GM23248 (cell line): Measurements from ENCODE around the gene MAGI3. TPM values are rescaled to one million over a fixed set of nuclear protein-coding genes. Genes with fewer than 3 reads are reported as not detected.

Experiments used
- DNase-seq: peaks from one replicate; pipeline ENCODE4 v3.0.0-alpha.2; 2015
- H2AFZ ChIP-seq: fragments of 200-600 bp; sonication (generic); 2 replicates; pipeline ENCODE4 v1.6.1; 2016; ENCODE audit warnings: antibody characterized with exemption
- H3F3A ChIP-seq: fragments of 200-600 bp; sonication (generic); 2 replicates; pipeline ENCODE4 v1.6.1; 2016; ENCODE audit warnings: mild to moderate bottlenecking, antibody characterized with exemption, mixed run types; ENCODE audit not compliant: insufficient read depth
- H3K27ac ChIP-seq: fragments of 200-600 bp; sonication (generic); 2 replicates; pipeline ENCODE4 v1.5.1; 2016; ENCODE audit warnings: mild to moderate bottlenecking
- H3K27me3 ChIP-seq: fragments of 200-600 bp; sonication (generic); replicated peaks from 2 replicates; pipeline ENCODE4 v1.6.1; 2016; ENCODE audit warnings: mild to moderate bottlenecking; ENCODE audit not compliant: insufficient read depth
- H3K36me3 ChIP-seq: fragments of 200-600 bp; sonication (generic); 2 replicates; pipeline ENCODE4 v1.6.1; 2016; ENCODE audit warnings: low read depth, mild to moderate bottlenecking
- H3K4me1 ChIP-seq: fragments of 200-600 bp; sonication (generic); 2 replicates; pipeline ENCODE4 v1.6.1; 2016; ENCODE audit warnings: mild to moderate bottlenecking; ENCODE audit not compliant: insufficient read depth
- H3K4me2 ChIP-seq: fragments of 200-600 bp; sonication (generic); one replicate; pipeline ENCODE4 v1.6.1; 2016; ENCODE audit warnings: mild to moderate bottlenecking; ENCODE audit not compliant: unreplicated experiment
- H3K4me3 ChIP-seq: fragments of 200-600 bp; sonication (generic); 2 replicates; pipeline ENCODE4 v1.5.1; 2016; ENCODE audit warnings: mild to moderate bottlenecking
- H3K79me2 ChIP-seq: fragments of 200-600 bp; sonication (generic); 2 replicates; pipeline ENCODE4 v1.6.1; 2016; ENCODE audit warnings: mild to moderate bottlenecking; ENCODE audit not compliant: insufficient read depth
- H3K9ac ChIP-seq: fragments of 200-600 bp; sonication (generic); 2 replicates; pipeline ENCODE4 v1.6.1; 2016; ENCODE audit warnings: mild to moderate bottlenecking
- H3K9me2 ChIP-seq: fragments of 200-600 bp; sonication (generic); 2 replicates; pipeline ENCODE4 v1.6.1; 2016; ENCODE audit warnings: mixed run types, mild to moderate bottlenecking, moderate library complexity; ENCODE audit not compliant: insufficient read depth
- H3K9me3 ChIP-seq: fragments of 200-600 bp; sonication (generic); one replicate; pipeline ENCODE4 v1.6.1; 2017; ENCODE audit warnings: low read depth
- H4K20me1 ChIP-seq: fragments of 200-600 bp; sonication (generic); 2 replicates; pipeline ENCODE4 v1.6.0; 2016; ENCODE audit not compliant: insufficient read depth
- EZH2 ChIP-seq: fragments of 200-600 bp; sonication (generic); IDR thresholded peaks from 2 replicates; pipeline ENCODE4 v1.6.1; 2018; ENCODE audit warnings: antibody characterized with exemption, mild to moderate bottlenecking; ENCODE audit not compliant: insufficient read depth, poor library complexity, severe bottlenecking
- EZH2phosphoT487 ChIP-seq: fragments of 200-600 bp; sonication (generic); IDR thresholded peaks from 2 replicates; pipeline ENCODE4 v1.6.1; 2018; ENCODE audit warnings: antibody characterized with exemption, moderate library complexity, mild to moderate bottlenecking, low read depth; ENCODE audit not compliant: insufficient read depth
- WGBS, 2 experiments: methylation state at CpG; one replicate each; pipeline ENCODE4 v1.1.6; 2015 to 2017; ENCODE audit warnings: low lambda C conversion rate in 2 of 2, low coverage in 1 of 2; ENCODE audit errors: missing lambda C conversion rate in 2 of 2; 5-methylcytosine and 5-hydroxymethylcytosine counted together
- in situ Hi-C: fragments of 300-500 bp; cut with MboI; formaldehyde crosslinking; loops from 2 replicates; pipeline ENCODE4 v1.15.0; 2020
- polyA plus RNA-seq: library from polyadenylated mRNA; unstranded; fragments of >200 nt; fragmentation: Nextera tagmentation; extraction: Ambion mirVana; gene quantifications from 2 replicates; pipeline ENCODE4 v1.2.1, GENCODE V29; 2016
- total RNA-seq: library from RNA; depleted of rRNA; stranded (reverse); fragments of >200 nt; shearing (Covaris generic); gene quantifications from 2 replicates; pipeline ENCODE4 v1.2.3, GENCODE V29; 2014

Gene MAGI3
- total and polyA plus RNA-seq, 2 experiments from 2014 or later, result 1.9 to 7.2 TPM

DNA sequence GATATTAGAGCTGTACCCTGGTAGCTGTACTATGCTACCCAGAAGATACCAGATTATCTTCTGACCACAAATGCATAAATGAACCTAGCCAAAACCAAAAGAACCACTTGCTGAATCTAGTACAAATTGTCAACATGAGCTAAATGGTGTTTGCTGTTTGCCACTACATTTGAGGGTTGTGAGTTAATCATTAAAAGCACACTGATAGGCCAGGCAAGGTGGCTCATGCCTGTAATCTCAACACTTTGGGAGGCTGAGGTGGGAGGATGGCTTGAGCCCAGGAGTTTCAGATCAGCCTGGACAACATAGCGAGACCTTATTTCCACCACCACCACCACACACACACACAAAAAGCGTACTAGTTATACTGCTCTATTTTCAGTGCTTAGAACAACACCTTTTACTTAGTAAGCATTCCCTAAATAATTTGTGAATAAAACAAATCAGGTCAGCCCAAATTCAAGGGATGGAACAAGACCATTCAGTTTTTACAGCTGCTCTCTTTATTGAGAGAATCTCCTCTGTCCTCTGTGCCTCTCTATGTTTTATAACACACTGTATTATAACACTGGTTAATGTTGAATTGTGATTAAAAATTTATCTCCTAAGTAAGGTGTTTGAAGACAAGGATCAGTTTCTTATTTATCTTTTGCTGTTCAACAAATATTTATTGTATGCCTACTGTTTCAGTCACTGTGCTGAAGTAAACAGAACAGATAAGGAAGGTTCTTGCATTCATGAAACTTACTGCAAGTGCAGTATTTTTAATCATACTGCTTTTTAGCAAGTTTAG is 44.0 kb downstream of the MAGI3 start:
- no peak overlapping the region for H3K4me3 ChIP-seq
- H3K27ac ChIP-seq, result no peak overlapping the region
- TF ChIP-seq EZH2phosphoT487 (no peak), EZH2 (no peak)
- no peaks in the 10 kb centered on the region for H4K20me1 ChIP-seq
- peaks cover 37% of the 10 kb centered on the region for H3K79me2 ChIP-seq
- H3K9me2 ChIP-seq, result no peaks in the 10 kb centered on the region
- H3K4me1 ChIP-seq, result no peaks in the 10 kb centered on the region
- no peaks in the 10 kb centered on the region for H3F3A ChIP-seq
- WGBS, 2 experiments, result 97 to 100% methylated on average over 2 of the region's 2 CpGs
- no peak overlapping the region for H3K4me2 ChIP-seq
- no peak for DNase-seq
- H2AFZ ChIP-seq, result no peak overlapping the region
- H3K9me3 ChIP-seq, result no peaks in the 10 kb centered on the region
- H3K27me3 ChIP-seq, result no peaks in the 10 kb centered on the region
- H3K9ac ChIP-seq, result no peak overlapping the region
- no peaks in the 10 kb centered on the region for H3K36me3 ChIP-seq
- in situ Hi-C loops, result no loop called here

DNA sequence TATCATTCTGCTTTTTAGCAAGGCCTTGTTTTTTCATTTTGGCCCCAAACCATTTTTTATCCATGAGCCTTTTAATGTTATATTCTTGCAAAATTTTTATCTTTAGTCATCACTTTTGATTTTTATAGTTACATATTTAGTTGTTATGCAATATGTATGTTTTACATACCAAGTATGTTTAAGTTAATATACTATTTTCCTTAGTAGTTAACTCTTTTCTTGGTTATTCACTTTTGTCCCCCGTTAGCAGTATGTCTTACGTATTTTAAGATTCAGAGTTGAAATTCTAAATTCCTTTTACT is 44.5 kb downstream of the MAGI3 start:
- no peak for DNase-seq
- Histone ChIP-seq H3K36me3 (no peaks in the 10 kb centered on the region), H3K9me3 (no peaks in the 10 kb centered on the region), H2AFZ (no peak overlapping the region), H3K9ac (no peak overlapping the region), H3K27ac (no peak overlapping the region), H3K27me3 (no peaks in the 10 kb centered on the region), H3K4me1 (no peaks in the 10 kb centered on the region), H3K9me2 (no peaks in the 10 kb centered on the region), H3K79me2 (peaks cover 37% of the 10 kb centered on the region), H3K4me3 (no peak overlapping the region), H4K20me1 (no peaks in the 10 kb centered on the region), H3F3A (no peaks in the 10 kb centered on the region), H3K4me2 (no peak overlapping the region)
- in situ Hi-C loops, result no loop called here
- 99 to 100% methylated on average over 2 of the region's 2 CpGs for WGBS, 2 experiments
- no peak for TF ChIP-seq EZH2phosphoT487
- TF ChIP-seq EZH2, result no peak

DNA sequence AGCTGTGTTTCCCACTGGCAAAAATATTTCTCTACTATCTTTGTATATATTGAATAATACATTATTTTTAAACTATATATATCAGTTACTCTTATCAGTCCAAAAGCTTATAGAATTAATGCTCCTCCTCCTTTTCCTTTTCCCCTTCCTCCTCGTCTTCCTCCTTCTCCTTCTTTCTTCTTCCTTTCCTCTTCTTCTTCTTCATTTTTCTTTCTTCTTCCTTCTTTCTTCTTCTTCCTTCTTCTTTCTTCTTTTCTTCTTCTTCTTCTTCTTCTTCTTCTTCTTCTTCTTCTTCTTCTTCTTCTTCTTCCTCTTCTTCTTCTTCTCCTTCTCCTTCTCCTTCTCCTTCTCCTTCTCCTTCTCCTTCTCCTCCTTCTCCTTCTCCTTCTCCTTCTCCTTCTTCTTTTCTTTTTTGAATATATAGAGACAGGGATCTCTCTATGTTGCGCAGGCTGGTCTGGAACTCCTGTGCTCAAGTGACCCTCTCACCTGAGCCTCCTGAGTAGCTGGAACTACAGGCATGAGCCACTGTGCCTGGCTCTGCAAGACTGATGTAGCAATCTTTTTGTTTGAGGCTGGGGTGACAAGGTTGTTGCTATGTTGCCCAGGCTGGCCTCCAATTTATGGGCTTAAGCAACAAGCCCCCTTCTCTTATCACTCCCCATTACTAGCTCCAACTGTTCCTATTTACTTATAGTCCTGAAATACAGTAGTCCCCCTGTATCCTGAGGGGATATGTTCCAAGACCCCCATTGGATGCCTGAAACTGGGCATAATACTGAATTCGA is 47.4 kb downstream of the MAGI3 start:
- Histone ChIP-seq H4K20me1 (no peaks in the 10 kb centered on the region), H3K4me2 (no peak overlapping the region), H3K9ac (no peak overlapping the region), H3K36me3 (no peaks in the 10 kb centered on the region), H3K9me2 (no peaks in the 10 kb centered on the region), H3K9me3 (no peaks in the 10 kb centered on the region), H3F3A (no peaks in the 10 kb centered on the region), H3K27ac (no peak overlapping the region), H2AFZ (no peak overlapping the region), H3K79me2 (peaks cover 35% of the 10 kb centered on the region), H3K4me1 (no peaks in the 10 kb centered on the region), H3K27me3 (no peaks in the 10 kb centered on the region), H3K4me3 (no peak overlapping the region)
- TF ChIP-seq EZH2phosphoT487 (no peak), EZH2 (no peak)
- WGBS, 2 experiments, result 95 to 98% methylated on average over 3 of the region's 3 CpGs
- no peak for DNase-seq
- in situ Hi-C loops, result no loop called here

DNA sequence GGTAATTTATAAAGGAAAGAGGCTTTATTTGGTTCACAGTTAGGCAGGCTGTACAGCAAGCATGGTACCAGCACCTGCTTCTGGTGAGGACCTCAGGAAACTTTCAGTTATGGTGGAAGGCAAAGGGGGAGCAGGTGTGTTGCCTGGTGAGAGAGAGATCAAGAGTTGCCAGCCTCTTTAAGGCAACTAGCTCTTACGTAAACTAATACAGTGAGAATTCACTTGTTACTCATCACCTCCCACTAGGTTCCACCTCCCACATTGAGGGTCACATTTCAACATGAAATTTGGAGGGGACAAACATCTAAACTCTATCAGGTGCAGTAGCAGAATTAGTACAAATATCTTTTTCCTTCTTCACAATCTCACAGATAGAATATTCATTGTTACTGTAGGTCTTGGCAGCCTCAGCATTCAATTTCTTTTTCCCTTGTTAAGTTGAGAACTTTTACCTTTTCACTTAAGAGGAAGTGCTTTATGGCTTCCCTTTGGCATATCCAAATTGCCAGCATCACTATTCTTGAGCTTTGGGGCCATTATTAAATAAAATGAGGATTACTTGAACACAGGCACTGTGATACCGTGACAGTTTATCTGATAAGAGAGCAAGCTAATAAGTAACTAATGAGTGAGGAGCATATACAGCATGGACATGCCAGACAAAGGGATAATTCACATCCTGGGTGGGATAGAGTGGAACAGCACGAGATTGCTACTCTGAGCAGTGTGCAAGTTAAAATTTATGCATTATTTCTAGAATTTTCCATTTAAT is 48.4 kb downstream of the MAGI3 start:
- Histone ChIP-seq H3K79me2 (peaks cover 27% of the 10 kb centered on the region), H3K27ac (no peak overlapping the region), H4K20me1 (no peaks in the 10 kb centered on the region), H3K4me1 (no peaks in the 10 kb centered on the region), H3K9ac (no peak overlapping the region), H3K9me2 (no peaks in the 10 kb centered on the region), H3K4me2 (no peak overlapping the region), H3K4me3 (no peak overlapping the region), H3F3A (no peaks in the 10 kb centered on the region), H3K27me3 (no peaks in the 10 kb centered on the region), H2AFZ (no peak overlapping the region), H3K36me3 (no peaks in the 10 kb centered on the region), H3K9me3 (no peaks in the 10 kb centered on the region)
- in situ Hi-C loops, result no loop called here
- TF ChIP-seq EZH2phosphoT487 (no peak), EZH2 (no peak)
- DNase-seq, result no peak
- 95% methylated on average over 3 of the region's 3 CpGs for WGBS, 2 experiments
